D721Med (cell line): ENCODE results near the gene ALDOC.
A peak's percentile ranks its signal among the peaks of the same experiment; 100 is the strongest.

Source experiments
- DNase-seq: peaks from one replicate; pipeline ENCODE4 v3.0.0; 2011; ENCODE audit warnings: low spot score; ENCODE audit not compliant: insufficient read length
- FAIRE-seq: peaks from 2 replicates; lab custom pipeline; 2011; peaks lifted over from hg19 to GRCh38; lab: Jason Lieb, UNC
- CTCF ChIP-seq: IDR thresholded peaks from 2 replicates; pipeline ENCODE4 v1.5.1; 2012; ENCODE audit warnings: mild to moderate bottlenecking, control low read depth; ENCODE audit not compliant: insufficient read depth; ENCODE audit errors: missing control alignments

Gene ALDOC

GRCh38 chr17:28551421-28552175 is 25.1 kb downstream of the ALDOC start:
- no peak for FAIRE-seq
- no peak for DNase-seq
- no peak for TF ChIP-seq CTCF

GRCh38 chr17:28550858-28551257 is 25.8 kb downstream of the ALDOC start:
- FAIRE-seq: no peak
- no peak for DNase-seq
- no peak for TF ChIP-seq CTCF

GRCh38 chr17:28549236-28550132 is 27.2 kb downstream of the ALDOC start:
- peak; percentile 84 for FAIRE-seq

GRCh38 chr17:28548417-28549130 is 28.1 kb downstream of the ALDOC start:
- no peak for TF ChIP-seq CTCF
- FAIRE-seq (no peak), DNase-seq (no peak)

More at GRCh38 chr17:28549236-28550132, 27.2 kb downstream of the ALDOC start:
- no peak for TF ChIP-seq CTCF
- peak; percentile 74 for DNase-seq

GRCh38 chr17:28547623-28548416 is 28.9 kb downstream of the ALDOC start:
- FAIRE-seq (no peak), DNase-seq (no peak)
- peak; percentile 79 for TF ChIP-seq CTCF

GRCh38 chr17:28547096-28547622 is 29.5 kb downstream of the ALDOC start:
- FAIRE-seq (no peak), DNase-seq (no peak)
- no peak for TF ChIP-seq CTCF
